Measurements from ENCODE around the gene SLC35A3.
"Not testable (repeated sequence)": the region's sequence is repeated elsewhere in the genome, so short reads cannot be mapped to it uniquely, and the experiment has no call there.

SLC35A3 gene

GRCh38 chr1:99972066-99972465 is 2.3 kb downstream of the SLC35A3 start:
- DNase-seq (ENCODE audit: low read depth in 2 of 2), result not testable (repeated sequence)

DNA sequence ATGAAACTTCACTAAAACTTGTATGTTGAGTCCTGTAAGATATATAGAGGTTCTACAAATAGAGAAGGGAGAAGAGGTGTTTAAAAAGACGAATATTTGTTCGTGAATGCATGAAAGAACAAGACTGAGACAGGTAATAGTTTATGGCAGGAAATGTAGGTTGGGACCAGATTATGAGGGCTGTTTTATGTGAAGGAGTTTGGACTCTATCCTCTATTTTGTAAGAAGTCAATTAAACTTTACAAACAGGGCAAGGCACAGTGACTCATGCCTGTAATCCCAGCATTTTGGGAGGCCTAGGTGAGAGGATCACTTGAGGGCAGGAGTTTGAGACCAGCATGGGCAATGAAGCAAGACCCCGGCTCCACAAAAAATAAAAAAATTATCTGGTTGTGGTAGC is 5.7 kb downstream of the SLC35A3 start:
- no peak for DNase-seq (ENCODE audit: low read depth in 2 of 2)

DNA sequence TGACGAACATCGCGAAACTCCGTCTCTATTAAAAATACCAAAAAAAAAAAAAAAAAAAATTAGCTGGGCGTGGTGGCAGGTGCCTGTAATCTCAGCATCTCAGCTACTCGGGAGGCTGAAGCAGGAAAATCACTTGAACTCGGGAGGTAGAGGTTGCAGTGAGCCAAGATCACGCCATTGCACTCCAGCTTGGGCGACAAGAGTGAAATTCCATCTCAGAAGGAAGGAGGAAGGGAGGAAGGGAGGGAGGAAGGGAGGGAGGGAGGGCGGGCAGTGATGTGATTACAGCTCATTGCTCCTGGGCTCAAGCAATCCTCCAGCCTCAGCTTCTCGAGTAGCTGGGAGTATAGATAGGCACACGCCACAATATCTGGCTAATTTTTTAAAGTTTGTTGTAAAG is 7.5 kb downstream of the SLC35A3 start:
- not testable (repeated sequence) for DNase-seq (ENCODE audit: low read depth in 2 of 2)

DNA sequence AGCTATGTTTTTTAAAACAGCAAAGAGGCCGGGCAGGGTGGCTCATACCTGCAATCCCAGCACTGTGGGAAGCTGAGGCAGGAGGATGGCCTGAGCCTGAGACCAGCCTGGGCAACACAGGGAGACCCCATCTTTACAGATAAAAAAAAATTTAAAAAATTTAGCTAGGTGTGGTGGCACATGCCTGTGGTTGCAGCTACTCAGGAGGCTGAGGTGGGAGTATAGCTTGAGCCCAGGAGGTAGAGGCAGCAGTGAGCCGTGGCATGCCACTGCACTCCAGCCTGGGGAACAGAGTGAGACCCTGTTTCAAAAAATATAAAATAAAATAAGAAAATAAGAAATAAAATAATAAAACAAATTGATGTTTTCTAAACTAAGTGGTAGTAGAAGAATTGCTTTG is 8.4 kb downstream of the SLC35A3 start:
- no peak for DNase-seq (ENCODE audit: low read depth in 2 of 2)

GRCh38 chr1:99979091-99979490 is 9.3 kb downstream of the SLC35A3 start:
- no peak for DNase-seq (ENCODE audit: low read depth in 2 of 2)

- DNase-seq (ENCODE audit: low read depth in 2 of 2), result no peak
Observed at GRCh38 chr1:99980928-99981327, 11.1 kb downstream of the SLC35A3 start.

DNA sequence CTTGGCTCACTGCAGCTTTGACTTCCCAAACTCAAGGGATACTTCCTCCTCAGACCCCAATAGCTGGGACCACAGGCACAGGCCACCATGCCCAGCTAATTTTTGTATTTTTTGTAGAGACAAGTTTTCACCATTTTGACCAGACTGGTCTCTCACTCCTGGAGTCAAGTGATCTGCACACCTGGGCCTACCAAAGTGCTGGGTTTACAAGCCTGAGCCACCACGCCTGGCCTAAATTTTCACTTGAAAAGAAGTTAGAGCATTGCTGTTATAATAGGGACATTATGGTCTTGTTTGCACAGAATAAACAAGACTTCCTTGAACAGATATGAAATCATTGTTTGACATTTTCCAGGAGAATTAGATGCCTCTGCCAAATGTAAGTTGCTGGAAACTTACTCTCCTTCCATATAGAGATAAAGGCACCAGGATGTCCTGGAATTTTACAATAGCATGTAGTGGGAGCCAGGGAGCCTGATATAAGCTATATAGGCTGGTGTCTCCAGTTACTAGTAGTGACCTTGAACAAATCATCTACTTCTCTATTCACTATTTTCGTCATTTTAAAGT is 16.9 kb downstream of the SLC35A3 start:
- DNase-seq (ENCODE audit: low read depth in 2 of 2), result no peak

DNA sequence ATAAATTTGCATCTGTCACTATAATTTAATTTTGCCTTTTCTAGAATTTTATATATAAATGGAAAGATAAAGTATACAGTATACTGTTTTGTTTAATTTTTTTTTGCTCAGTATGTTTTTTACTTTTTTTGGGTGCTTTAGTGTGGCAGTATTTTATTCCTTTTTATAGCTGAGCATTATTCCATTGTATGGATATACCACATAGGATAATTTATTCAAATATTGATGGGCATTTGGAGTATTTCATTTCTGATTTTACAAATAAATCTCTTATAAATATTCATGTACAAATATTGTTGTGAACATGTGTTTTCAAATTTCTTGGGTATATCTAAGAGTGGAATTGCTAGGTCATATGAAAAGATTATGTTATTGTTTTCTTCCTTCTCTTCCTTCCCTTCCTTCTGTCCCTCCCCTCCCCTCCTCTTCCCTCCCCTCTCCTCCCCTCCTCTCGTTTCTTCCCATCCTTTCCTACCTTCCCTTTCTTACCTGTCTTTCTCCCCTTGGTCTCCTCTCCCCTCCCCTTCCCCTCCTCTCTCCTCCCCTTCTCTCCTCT is 18.5 kb downstream of the SLC35A3 start:
- no peak for DNase-seq (ENCODE audit: low read depth in 2 of 2)

DNA sequence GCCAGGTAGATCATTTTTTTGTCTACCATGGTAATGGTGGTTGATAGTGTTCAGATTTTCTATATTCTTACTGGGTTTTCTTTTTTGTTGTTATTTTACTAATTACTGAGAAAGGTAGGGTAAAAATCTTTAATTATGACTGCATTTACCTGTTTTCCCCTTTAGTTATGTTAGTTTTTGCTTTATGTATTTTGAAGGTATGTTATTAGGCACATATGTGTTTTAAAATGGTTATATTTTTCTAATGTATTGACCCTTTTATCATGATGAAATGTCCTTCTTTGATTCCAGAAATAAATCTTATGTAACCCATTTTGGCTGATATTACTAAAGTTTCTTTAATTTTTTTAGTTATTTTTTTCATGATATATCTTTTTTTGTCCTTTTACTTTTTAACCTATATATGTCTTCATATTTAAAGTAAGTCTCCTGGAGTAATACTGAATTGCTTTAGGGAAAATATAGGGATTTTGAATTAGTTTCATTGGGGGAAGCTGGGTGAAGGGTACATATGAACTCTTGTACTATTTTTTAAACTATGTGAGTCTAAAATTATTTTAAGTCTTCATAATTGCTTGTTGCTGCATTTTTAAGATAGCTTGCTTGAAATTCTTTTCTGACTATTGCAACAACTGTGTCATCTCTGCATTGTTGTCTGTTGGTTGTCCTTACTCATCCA is 22.4 kb downstream of the SLC35A3 start:
- no peak for DNase-seq (ENCODE audit: low read depth in 2 of 2)

DNA sequence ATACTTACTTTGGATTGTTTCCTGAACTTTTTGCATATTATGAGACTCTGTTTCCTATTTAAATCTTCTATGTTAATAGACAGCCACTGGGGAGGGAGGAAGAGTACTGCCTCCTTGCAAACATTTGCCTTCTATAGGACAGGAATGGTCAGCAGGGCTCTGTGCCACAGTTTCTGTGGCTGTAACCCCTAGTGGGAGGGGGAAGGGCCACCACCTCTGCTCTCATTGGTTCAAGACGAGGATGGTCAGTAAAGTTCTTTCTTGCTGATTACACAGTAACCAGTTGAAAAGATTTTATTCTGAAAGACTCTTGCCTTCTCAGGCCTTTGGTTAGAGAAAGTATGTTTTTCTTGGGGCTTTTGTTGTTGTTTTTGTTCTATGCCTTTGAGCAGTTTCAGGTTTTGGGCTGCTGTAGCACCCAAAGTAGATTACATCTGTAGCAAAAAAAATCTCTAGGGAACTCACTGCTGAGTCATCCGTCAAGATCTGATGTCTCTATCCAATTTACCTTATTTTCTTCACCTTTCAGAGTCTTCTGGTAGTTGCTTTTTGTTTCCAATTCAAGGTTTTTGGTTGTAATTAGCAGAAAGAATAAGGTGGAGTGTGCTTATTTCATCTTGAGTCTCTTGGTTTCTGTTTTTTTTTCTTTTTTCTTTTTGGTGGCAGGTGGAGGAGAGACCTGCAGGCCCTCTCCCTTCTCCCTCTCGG is 23.1 kb downstream of the SLC35A3 start:
- no peak for DNase-seq (ENCODE audit: low read depth in 2 of 2)

DNA sequence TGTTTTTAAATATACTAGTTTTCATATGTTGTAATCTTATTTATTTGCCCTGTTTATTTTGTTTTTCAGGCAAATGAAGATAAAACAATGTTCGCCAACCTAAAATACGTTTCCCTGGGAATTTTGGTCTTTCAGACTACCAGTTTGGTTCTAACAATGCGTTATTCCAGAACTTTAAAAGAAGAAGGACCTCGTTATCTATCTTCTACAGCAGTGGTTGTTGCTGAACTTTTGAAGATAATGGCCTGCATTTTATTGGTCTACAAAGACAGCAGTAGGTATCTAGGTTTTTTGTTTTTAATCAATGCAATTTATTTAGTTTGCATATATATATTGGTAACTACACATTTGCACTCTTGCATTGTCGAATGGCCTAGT is 23.7 kb downstream of the SLC35A3 start:
- no peak for DNase-seq (ENCODE audit: low read depth in 2 of 2)

- DNase-seq (ENCODE audit: low read depth in 2 of 2), result no peak
Observed at GRCh38 chr1:99994496-99994895, 24.7 kb downstream of the SLC35A3 start.

DNA sequence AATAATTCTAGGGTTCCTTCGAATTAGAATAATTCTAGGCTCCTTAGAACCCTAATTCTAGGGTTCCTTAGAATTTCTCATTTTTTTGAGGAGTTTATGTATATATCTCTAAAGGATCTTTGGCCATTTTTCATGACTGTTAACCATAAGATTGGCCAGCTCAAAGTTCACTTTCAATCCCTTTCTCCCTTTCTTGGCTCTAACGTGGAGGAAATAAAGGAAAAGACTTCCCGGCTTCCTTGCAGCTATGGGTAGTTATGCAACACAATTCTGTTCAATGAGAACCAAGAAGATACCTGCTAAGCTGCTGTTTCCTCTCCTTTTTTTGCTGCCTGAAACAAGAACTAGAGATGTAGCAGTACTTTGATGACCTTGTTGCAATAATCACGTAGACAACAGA is 27.2 kb downstream of the SLC35A3 start:
- DNase-seq (ENCODE audit: low read depth in 2 of 2), result no peak

GRCh38 chr1:100001462-100001861 is 31.7 kb downstream of the SLC35A3 start:
- DNase-seq (ENCODE audit: low read depth in 2 of 2), result no peak

DNA sequence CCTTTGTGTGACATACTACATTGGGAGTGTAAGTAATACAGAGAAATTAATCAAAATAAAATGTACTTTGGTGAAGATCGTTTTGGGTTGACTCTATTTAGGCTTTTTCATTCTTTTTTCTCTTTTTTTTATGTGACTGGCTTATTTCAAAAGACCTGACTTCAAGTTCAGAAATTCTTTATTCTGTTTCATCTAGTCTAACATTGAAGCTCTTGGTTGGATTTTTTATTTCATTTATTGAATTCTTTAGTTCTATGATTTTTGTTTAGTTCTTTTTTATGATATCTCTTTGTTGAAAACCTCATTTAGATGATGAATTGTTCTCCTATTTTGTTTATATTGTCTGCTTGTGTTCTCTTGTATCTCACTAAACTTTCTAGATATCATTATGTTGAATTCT is 35.6 kb downstream of the SLC35A3 start:
- DNase-seq (ENCODE audit: low read depth in 2 of 2), result no peak

DNA sequence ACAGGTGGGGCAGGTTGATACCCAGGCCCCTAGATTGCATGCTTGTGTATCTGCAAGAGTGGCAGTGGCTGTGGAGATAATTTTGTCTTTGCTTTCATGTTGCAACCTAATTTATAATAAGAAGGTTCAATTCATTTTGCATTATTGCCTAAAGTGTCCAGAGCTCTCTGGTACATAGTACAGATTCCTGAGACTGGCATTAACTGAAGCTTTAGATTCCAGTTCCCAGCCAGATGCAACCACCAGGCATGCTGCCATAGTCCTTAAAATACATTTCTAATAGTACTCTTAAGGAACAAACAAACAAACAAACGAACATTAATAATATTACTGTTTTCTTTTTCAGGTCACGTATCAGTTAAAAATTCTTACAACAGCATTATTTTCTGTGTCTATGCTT is 36.9 kb downstream of the SLC35A3 start:
- no peak for DNase-seq (ENCODE audit: low read depth in 2 of 2)

- DNase-seq (ENCODE audit: low read depth in 2 of 2), result no peak
Observed at GRCh38 chr1:100009458-100009857, 39.7 kb downstream of the SLC35A3 start.

GRCh38 chr1:100010804-100011203 is 41.0 kb downstream of the SLC35A3 start:
- no peak for DNase-seq (ENCODE audit: low read depth in 2 of 2)

- DNase-seq (ENCODE audit: low read depth in 2 of 2), result no peak
Observed at GRCh38 chr1:100019220-100019619, 49.4 kb downstream of the SLC35A3 start.

DNA sequence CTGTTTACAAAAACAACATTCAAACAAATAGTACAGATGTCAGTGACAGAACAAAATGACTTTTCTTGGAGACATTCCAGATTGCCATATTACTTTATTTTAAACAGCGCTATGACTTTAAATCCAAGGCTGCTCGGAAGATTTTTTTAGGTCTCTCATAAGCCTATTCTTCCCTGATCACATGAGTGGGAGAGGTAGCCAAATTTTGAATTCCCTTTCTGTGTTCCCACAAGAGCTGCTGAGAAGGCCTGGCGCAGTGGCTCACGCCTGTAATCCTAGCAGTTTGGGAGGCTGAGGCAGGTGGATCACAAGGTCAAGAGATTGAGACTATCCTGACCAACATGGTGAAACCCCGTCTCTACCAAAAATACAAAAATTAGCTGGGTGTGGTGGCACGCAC is 53.7 kb downstream of the SLC35A3 start:
- DNase-seq (ENCODE audit: low read depth in 2 of 2), result no peak

DNA sequence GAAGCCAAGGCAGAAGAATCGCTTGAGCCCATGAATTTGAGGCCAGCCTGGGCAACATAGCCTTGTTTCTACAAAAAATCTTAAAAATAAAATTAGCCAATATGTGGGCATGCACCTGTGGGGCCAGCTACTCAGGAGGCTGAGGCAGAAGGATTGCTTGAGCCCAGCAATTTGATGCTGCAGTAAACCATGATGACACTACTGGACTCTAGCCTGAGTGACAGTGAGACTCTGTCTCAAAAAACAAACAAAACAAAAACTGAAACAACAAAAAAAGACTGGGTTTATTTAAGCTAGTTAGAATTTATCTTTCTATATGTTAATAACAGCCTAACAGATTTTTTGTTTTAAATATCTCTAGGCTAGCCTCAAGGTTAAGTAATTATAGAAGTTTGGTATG is 57.4 kb downstream of the SLC35A3 start:
- DNase-seq (ENCODE audit: low read depth in 2 of 2), result no peak

DNA sequence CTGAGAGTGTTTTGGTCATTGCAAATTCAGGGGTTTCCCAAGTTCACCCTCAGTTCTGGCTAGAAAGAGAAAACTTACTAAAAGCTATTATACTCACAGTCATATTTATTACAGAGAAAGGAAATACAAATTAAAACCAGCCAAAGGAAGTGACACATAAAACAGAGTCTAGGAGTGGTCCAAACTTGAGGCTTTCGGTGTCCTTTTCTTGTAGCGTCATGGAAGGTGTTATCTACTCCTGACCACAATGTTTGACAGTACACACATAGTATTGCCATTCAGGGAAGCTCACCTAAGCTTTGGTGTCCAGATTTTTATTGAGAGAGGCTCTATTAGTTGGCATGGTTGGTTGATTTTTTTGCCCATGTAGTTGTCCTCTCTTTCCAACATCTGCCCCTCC is 59.0 kb downstream of the SLC35A3 start:
- DNase-seq (ENCODE audit: low read depth in 2 of 2), result no peak

DNA sequence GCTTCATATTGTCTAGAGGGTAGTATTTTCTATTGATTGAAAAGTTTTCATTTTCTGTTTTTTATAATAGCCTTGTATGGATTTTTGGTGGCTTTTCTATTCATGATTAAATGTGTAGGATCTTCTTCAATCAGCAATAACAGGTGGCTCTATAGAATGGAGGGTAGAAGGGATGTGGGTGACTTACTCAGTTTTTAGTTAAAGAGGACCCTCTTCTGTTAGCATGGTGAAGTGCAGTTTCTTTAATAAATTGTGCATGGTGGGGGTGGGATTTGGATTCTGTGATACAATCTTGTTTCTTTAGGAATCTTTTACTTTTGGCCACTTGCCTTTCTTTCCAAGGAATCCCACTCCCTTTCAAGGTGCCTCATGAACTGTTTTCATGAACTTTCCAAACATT is 64.7 kb downstream of the SLC35A3 start:
- no peak for DNase-seq (ENCODE audit: low read depth in 2 of 2)

Measured in stimulated activated CD8-positive, alpha-beta memory T cell treated with anti-CD3 and anti-CD28 coated beads, Interleukin-2, amount 100 ng/mL, for 1 hour (primary cell).